OCI-LY1 (cell line): ENCODE data around the gene COX19.

Experiments used
- H2AFZ ChIP-seq: fragments of 200-600 bp; sonication (generic), shearing (Covaris generic); 2 replicates; pipeline ENCODE4 v1.6.0; 2014; ENCODE audit warnings: antibody characterized with exemption, mild to moderate bottlenecking, low read length
- H3F3A ChIP-seq: fragments of 200-600 bp; sonication (generic), shearing (Covaris generic); 2 replicates; pipeline ENCODE4 v1.6.0; 2014; ENCODE audit warnings: mild to moderate bottlenecking, antibody characterized with exemption, low read length, moderate library complexity; ENCODE audit not compliant: insufficient read depth
- H3K27ac ChIP-seq: fragments of 200-600 bp; sonication (generic); 2 replicates; pipeline ENCODE4 v1.5.1; 2014; ENCODE audit warnings: low read length, mixed run types, mild to moderate bottlenecking, low read depth; ENCODE audit not compliant: poor library complexity, severe bottlenecking
- H3K27me3 ChIP-seq: fragments of 200-600 bp; sonication (generic); 2 replicates; pipeline ENCODE4 v1.6.0; 2014; ENCODE audit warnings: antibody characterized with exemption, mild to moderate bottlenecking, low read length, moderate library complexity; ENCODE audit not compliant: insufficient read depth
- H3K36me3 ChIP-seq: fragments of 200-600 bp; sonication (generic); 2 replicates; pipeline ENCODE4 v1.6.1; 2014; ENCODE audit warnings: mild to moderate bottlenecking, antibody characterized with exemption, low read length, moderate library complexity, mixed read lengths; ENCODE audit not compliant: insufficient read depth
- H3K4me1 ChIP-seq: fragments of 200-600 bp; sonication (generic); 2 replicates; pipeline ENCODE4 v1.5.1; 2014; ENCODE audit warnings: mild to moderate bottlenecking, low read length, moderate library complexity; ENCODE audit not compliant: insufficient read depth, severe bottlenecking
- H3K4me2 ChIP-seq: fragments of 200-600 bp; sonication (generic), shearing (Covaris generic); 2 replicates; pipeline ENCODE4 v1.6.1; 2014; ENCODE audit warnings: low read length
- H3K4me3 ChIP-seq: fragments of 200-600 bp; sonication (generic); 2 replicates; pipeline ENCODE4 v1.5.1; 2014; ENCODE audit warnings: low read length, low read depth, mild to moderate bottlenecking, mixed read lengths; ENCODE audit not compliant: poor library complexity, severe bottlenecking
- H3K79me2 ChIP-seq: fragments of 200-600 bp; shearing (Covaris generic); 2 replicates; pipeline ENCODE4 v1.6.1; 2016; ENCODE audit warnings: mixed run types, low read length, mixed read lengths; ENCODE audit not compliant: insufficient read depth
- H3K9ac ChIP-seq: fragments of 200-600 bp; sonication (generic), shearing (Covaris generic); 2 replicates; pipeline ENCODE4 v1.6.1; 2014; ENCODE audit warnings: mild to moderate bottlenecking, low read length, mixed read lengths
- H3K9me2 ChIP-seq: fragments of 200-600 bp; sonication (generic), shearing (Covaris generic); 2 replicates; pipeline ENCODE4 v1.6.1; 2014; ENCODE audit warnings: low read depth, mild to moderate bottlenecking, low read length, mixed read lengths
- H3K9me3 ChIP-seq: fragments of 200-600 bp; shearing (Covaris generic); 2 replicates; pipeline ENCODE4 v1.6.1; 2014; ENCODE audit warnings: low read length, mixed read lengths
- H4K20me1 ChIP-seq: fragments of 200-600 bp; sonication (generic), shearing (Covaris generic); 2 replicates; pipeline ENCODE4 v1.6.0; 2016; ENCODE audit warnings: mild to moderate bottlenecking, low read length; ENCODE audit not compliant: insufficient read depth
- EZH2 ChIP-seq: fragments of 200-600 bp; sonication (generic), shearing (Covaris generic); IDR thresholded peaks from 2 replicates; pipeline ENCODE4 v1.8.0; 2017; ENCODE audit warnings: borderline replicate concordance, mixed run types, mild to moderate bottlenecking, antibody characterized with exemption, low read length, moderate library complexity, mixed read lengths
- TF ChIP-seq, protein P1 (sequence below): fragments of 200-600 bp; sonication (generic), shearing (Covaris generic); IDR thresholded peaks from 2 replicates; pipeline ENCODE4 v1.5.1; 2017; ENCODE audit warnings: mild to moderate bottlenecking, antibody characterized with exemption, low read length, moderate library complexity, mixed read lengths

Gene COX19

DNA sequence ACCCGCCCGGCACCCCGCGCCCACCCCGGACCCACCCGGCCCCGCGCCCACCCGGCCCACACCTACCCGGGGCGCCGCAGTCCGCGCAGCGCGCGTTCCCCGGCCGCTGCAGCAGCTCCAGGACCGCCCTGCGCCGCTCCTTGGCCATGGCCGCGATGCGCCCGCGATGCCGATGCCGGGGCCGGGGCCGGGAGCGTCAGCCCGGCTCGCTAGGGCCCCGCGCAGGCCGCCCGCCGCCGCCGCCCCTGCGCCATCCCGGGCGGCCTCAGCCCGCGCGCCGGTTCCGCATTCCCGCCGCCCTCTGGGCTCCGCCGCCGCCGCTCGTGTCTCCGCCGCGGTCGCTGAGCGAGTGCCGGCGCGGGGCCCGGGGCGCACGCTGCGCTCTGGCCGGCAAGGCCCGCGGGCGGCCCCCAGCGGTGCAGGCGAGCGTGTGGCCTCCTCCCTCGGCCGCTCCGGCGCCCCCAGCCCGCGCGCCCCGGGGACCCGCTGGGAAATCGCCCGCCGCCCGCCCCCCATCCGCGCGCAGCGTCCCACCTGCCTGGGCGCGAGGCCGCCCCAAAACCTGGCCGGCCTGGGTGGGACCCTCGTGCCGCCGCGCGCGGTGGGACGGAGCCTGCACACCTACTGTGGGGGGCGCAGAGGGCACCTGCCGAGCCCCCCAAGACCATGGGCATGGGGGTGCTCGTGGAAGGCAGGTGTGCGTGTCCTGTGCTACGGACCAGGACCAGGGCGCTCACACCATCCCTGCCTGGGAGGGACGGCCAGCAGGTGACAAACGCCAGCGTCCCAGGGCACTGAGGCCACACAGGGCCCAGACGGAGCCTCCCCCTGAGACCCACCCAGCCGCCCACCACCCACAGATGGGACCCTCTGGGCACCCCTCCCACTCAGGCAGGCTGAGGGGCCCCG lies 20.8 kb downstream of the COX19 start, which contains the start of gene ADAP1:
Gene ADAP1 (minus strand): TSS at position 351 of the 909 bp plus-strand sequence. CDS start 203 bp downstream, at position 148.
- no peak within 1 kb of the TSS for H3K27ac ChIP-seq
- H3K9ac ChIP-seq, result no peak within 1 kb of the TSS

DNA sequence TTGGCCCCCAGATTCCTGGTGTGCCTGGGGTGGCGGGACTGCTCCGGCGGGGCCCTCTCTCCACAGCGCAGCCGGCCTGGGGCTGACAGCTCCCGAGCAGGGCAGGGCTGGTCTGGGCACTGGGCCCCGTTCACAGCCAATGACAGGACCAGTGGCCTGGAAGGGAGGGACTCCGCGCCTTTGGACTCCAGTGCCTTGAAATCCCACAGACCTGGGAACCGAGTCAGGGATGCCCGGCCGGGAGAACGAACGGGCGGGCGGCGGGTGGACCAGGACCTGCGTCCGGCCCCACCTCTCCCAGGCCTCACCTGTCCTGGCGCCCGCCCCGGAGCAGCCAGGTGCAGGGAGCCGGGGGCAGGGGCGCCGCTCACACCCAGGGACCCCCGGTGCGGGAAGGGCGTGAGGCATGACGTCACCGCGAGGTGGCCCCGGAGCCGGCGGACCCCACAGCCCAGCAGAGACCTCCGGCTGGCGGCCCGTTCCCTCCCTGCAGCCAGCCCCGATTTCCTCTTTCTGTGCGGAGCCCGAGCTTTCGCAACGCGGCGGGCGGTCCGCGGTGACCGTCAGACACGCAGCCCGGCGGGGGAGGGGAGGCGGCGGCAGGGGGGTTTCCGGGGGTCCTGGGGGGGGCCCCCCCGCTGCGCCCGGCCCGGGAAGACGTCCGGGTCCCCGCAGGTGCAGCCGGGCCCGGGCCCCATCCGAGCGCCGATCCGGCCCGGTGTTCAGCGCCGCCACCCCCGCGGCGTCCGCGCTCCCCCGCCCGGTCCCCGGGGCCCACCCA lies 21.6 kb downstream of the COX19 start:
- no peaks in the 10 kb centered on the region for H3K9me2 ChIP-seq
- H3K36me3 ChIP-seq, result no peaks in the 10 kb centered on the region
- TF ChIP-seq EZH2, result no peak
- TF ChIP-seq, protein P1, sequence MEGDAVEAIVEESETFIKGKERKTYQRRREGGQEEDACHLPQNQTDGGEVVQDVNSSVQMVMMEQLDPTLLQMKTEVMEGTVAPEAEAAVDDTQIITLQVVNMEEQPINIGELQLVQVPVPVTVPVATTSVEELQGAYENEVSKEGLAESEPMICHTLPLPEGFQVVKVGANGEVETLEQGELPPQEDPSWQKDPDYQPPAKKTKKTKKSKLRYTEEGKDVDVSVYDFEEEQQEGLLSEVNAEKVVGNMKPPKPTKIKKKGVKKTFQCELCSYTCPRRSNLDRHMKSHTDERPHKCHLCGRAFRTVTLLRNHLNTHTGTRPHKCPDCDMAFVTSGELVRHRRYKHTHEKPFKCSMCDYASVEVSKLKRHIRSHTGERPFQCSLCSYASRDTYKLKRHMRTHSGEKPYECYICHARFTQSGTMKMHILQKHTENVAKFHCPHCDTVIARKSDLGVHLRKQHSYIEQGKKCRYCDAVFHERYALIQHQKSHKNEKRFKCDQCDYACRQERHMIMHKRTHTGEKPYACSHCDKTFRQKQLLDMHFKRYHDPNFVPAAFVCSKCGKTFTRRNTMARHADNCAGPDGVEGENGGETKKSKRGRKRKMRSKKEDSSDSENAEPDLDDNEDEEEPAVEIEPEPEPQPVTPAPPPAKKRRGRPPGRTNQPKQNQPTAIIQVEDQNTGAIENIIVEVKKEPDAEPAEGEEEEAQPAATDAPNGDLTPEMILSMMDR, result no peak
- no peaks in the 10 kb centered on the region for H4K20me1 ChIP-seq
- H3K4me2 ChIP-seq, result no peak overlapping the region
- no peaks in the 10 kb centered on the region for H3K9me3 ChIP-seq
- no peaks in the 10 kb centered on the region for H3K4me1 ChIP-seq
- no peaks in the 10 kb centered on the region for H3K79me2 ChIP-seq
- no peak overlapping the region for H3K4me3 ChIP-seq
- no peaks in the 10 kb centered on the region for H3F3A ChIP-seq
- no peak overlapping the region for H2AFZ ChIP-seq
- peaks cover 17% of the 10 kb centered on the region for H3K27me3 ChIP-seq
- no peak overlapping the region for H3K9ac ChIP-seq
- no peak overlapping the region for H3K27ac ChIP-seq

More for the DNA sequence above, 20.8 kb downstream of the COX19 start, which contains the start of gene ADAP1:
- no peaks in the 10 kb centered on the region for H3K4me1 ChIP-seq
- no peaks in the 10 kb centered on the region for H3K9me3 ChIP-seq
- peaks cover 21% of the 10 kb centered on the region for H3K27me3 ChIP-seq
- no peaks in the 10 kb centered on the region for H4K20me1 ChIP-seq
- no peak within 1 kb of the TSS for H2AFZ ChIP-seq
- no peaks in the 10 kb centered on the region for H3K9me2 ChIP-seq
- no peaks in the 10 kb centered on the region for H3F3A ChIP-seq
- no peak for TF ChIP-seq EZH2
- TF ChIP-seq, protein P1, result no peak
- no peaks in the 10 kb centered on the region for H3K79me2 ChIP-seq
- H3K4me3 ChIP-seq, result no peak within 1 kb of the TSS
- no peak within 1 kb of the TSS for H3K4me2 ChIP-seq
- no peaks in the 10 kb centered on the region for H3K36me3 ChIP-seq

DNA sequence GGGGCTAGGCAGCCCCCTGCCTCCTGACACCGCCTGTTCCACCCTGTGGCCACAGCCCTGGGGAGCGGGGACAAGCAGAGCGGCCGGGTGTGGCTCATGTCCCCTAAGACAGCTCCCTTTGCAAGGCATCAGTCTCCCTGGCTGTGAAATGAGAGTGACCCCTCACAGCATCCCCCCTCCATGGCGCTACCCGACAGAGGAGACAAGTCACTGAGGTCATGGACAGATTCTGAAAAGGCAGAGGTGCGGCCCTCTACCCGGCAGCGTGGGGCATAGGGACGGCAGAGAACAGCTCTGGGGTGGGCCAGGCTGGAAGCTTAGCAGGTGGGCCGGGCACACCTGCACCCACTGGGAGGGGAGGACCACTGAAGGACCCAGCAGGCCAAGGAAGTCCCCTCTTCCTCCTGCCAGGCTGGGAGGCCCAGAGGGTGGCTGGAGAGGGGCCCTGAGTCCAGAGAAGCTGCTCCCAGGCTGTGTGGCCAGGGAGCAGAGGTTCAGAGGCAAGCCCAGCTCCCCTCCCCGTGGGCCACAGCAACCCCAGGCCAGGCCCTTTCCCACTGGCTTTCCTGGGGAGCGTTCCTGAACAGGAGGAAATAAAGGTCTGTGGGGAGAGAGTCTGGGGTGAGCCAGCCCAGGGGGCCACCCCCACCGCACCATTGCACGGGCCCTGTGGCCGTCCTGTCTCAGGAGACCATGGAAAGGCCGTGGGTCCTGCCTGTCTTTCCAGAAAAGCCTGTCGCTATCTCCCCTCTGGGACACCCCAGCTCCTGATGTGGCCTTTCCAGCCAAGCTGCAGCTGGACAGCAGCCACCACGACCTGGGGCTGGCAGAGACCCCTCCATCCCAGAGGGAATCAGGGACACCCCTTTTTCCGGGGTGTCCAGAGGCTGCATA lies 22.6 kb downstream of the COX19 start:
- no peak overlapping the region for H3K4me3 ChIP-seq
- no peak overlapping the region for H2AFZ ChIP-seq
- TF ChIP-seq, protein P1, result no peak
- no peak for TF ChIP-seq EZH2
- no peaks in the 10 kb centered on the region for H3K9me3 ChIP-seq
- peaks cover 11% of the 10 kb centered on the region for H3K27me3 ChIP-seq
- no peak overlapping the region for H3K9ac ChIP-seq
- no peaks in the 10 kb centered on the region for H3K36me3 ChIP-seq
- H3K27ac ChIP-seq, result no peak overlapping the region
- no peaks in the 10 kb centered on the region for H3K9me2 ChIP-seq
- H3K4me2 ChIP-seq, result no peak overlapping the region
- H3K4me1 ChIP-seq, result no peaks in the 10 kb centered on the region
- no peaks in the 10 kb centered on the region for H3F3A ChIP-seq
- H4K20me1 ChIP-seq, result no peaks in the 10 kb centered on the region
- H3K79me2 ChIP-seq, result no peaks in the 10 kb centered on the region
